IMR-90 (cell line): ENCODE results near the gene UBR4.

ENCODE experiments used
- CEBPB ChIP-seq: IDR thresholded peaks from 2 replicates; pipeline ENCODE4 v1.6.1; 2012; ENCODE audit warnings: low read depth, low read length, improper control_type of control experiment
- CHD1 ChIP-seq: IDR thresholded peaks from 2 replicates; pipeline ENCODE4 v1.6.1; 2012; ENCODE audit warnings: low read depth, low read length, improper control_type of control experiment
- ELK1 ChIP-seq: fragments of 150-350 bp; IDR thresholded peaks from 2 replicates; pipeline ENCODE4 v1.6.1; 2016; ENCODE audit warnings: low read depth, mild to moderate bottlenecking, low read length, moderate library complexity, borderline replicate concordance
- FOS ChIP-seq: fragments of 150-350 bp; IDR thresholded peaks from 2 replicates; pipeline ENCODE4 v1.6.1; 2016; ENCODE audit warnings: low read depth, low read length
- RFX5 ChIP-seq: IDR thresholded peaks from 2 replicates; pipeline ENCODE4 v1.8.0; 2012; ENCODE audit warnings: low read depth, mild to moderate bottlenecking, low read length, moderate library complexity
- TF ChIP-seq, protein P1 (sequence below): conservative IDR thresholded peaks from 2 replicates; pipeline ENCODE4 v1.5.1; 2012; ENCODE audit warnings: mild to moderate bottlenecking, low read depth, low read length, improper control_type of control experiment

DNA sequence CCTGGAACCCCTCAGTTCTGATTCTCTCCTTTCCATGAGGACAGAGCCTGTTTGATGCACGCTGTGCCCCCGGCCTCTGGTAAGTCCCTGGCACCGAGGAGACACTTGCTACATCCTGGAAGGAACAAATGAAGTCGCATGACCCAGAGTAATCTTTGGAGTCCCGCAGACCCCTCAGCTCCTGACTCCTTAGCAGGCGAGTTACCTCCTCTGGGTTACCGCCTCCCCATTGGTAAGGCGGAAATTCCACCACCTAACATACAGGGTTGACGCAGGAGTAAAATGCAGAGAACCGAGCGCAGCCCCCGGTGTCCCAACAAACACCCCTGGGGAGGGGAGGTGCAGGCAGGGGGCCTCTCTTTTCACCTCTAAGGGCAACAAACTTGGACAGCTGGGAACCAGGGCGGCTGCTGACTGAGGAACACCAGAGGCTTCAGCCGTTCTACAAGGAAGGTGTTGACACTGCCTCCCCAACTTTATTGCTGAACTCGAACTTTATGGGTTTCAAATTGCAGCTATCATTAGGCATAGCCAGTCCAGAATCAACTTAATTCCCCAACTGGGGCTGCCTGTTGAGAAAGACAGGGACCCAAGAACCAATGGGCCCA is 138.3 kb downstream of the UBR4 start:
- no peak for TF ChIP-seq FOS
- TF ChIP-seq ELK1 = no peak
- TF ChIP-seq, protein P1, sequence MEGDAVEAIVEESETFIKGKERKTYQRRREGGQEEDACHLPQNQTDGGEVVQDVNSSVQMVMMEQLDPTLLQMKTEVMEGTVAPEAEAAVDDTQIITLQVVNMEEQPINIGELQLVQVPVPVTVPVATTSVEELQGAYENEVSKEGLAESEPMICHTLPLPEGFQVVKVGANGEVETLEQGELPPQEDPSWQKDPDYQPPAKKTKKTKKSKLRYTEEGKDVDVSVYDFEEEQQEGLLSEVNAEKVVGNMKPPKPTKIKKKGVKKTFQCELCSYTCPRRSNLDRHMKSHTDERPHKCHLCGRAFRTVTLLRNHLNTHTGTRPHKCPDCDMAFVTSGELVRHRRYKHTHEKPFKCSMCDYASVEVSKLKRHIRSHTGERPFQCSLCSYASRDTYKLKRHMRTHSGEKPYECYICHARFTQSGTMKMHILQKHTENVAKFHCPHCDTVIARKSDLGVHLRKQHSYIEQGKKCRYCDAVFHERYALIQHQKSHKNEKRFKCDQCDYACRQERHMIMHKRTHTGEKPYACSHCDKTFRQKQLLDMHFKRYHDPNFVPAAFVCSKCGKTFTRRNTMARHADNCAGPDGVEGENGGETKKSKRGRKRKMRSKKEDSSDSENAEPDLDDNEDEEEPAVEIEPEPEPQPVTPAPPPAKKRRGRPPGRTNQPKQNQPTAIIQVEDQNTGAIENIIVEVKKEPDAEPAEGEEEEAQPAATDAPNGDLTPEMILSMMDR = no peak
- no peak for TF ChIP-seq CEBPB
- TF ChIP-seq CHD1 = no peak
- TF ChIP-seq RFX5 = no peak
